Kidney glomerular epithelial cell (primary cell): ENCODE data around the gene NTN5.
"Not testable (repeated sequence)": the region's sequence is repeated elsewhere in the genome, so short reads cannot be mapped to it uniquely, and the experiment has no call there.

Experiments used
- DNase-seq: peaks from one replicate; lab custom pipeline; 2025; lab: John Stamatoyannopoulos, UW

Gene NTN5, protein sequence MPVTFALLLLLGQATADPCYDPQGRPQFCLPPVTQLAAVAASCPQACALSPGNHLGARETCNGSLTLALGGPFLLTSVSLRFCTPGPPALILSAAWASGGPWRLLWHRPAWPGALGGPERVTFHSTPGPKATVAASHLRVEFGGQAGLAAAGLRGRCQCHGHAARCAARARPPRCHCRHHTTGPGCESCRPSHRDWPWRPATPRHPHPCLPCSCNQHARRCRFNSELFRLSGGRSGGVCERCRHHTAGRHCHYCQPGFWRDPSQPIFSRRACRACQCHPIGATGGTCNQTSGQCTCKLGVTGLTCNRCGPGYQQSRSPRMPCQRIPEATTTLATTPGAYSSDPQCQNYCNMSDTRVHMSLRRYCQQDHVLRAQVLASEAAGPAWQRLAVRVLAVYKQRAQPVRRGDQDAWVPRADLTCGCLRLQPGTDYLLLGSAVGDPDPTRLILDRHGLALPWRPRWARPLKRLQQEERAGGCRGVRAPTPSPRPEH

DNA sequence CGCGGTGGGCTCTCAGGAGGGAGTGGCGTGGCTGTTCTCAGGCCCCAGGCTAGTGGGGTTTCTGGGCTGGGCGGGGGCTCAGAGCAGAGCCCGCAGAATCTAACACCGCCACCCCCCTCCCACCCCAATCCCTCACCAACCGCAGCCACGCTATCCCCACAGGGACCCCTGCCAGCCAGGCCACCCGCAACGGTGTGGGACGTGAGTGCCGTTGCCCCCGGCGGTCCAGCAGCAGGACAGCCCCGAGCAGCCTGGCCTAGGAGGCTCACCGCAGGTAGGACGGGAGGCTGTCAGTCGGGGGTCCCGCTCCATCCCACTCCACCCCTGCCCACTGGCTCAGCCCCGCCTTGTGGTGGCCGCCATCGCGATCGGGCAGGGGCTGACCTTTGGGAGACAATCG, at the start of gene NTN5:
TSS of gene NTN5 (minus strand) at position 24 of the 400 bp plus-strand sequence. CDS start 2,031 bp downstream, outside the sequence.
- DNase-seq = no peak

DNA sequence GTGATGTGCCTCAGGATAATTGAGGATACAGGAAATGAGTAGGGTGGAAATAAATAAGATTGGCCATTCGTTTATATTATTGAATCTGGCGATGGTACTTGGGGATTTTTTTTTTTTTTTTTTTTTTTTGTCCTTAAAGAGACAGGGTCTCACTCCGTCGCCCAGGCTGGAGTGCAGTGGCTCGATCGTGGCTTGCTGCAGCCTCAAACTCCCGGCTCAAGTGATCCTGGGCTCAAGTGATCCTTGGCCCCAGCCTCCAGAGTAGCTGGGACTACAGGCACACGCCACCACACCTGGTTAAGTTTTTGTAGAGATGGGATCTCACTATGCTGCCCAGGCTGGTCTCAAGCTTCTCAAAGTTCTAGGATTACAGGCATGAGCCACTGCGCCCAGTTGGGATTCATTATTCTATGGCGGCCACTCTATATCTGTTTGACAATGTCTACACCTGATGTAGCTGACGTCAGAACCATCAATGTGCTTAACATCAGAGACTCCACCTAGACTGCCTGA, 49.4 kb upstream of the NTN5 start:
- DNase-seq = no peak

DNA sequence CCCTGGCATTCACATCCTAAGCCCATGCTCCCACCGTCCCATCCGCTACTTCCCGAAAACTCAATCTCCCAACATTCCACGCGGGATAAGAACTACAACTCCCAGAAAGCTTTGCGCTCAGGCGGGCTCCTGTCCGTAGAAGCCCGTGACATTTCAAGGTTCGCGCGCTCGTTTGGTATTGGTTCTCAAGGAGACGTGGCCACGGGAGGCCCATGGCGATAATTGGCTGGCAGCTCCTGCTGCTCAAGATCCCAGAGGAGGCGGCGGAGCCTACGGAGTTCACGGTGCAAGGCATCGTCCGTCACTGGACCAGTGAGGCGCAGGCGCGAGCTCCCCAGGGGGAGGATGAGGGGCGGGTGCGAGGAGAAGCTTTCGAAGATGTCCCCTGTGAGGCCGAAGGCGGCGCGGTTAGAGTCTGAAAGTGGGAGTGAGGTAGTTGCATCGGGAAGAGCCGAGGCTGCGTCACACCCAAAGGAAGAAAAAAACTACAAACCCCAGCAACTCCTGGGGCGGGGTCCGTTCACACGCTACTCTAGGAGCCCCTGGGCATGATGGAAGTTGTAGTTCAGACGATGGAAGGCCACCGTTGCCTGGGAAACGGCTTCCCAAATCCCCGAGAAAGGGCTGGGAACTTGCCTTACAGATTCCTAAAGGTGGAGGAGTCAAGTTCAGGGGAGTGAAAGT, 47.9 kb upstream of the NTN5 start:
- peak; percentile 99 for DNase-seq

DNA sequence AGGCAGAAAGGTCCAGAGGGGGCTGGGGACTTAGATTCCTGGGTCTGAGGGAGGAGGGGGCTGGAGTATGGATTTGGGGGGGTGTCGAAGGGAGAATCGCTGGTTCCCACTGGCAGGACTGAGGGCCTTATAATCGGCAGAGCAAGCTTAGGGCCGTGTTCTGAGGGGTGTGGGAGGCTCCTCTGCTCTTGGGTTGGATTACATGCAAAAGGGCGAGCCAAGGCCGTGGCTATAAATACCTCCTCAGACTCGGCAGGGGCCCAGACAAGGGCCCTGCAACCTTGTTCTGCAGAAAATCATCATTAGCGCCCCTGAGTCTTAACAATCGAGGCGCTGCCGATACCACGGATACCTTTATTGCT, 47.4 kb upstream of the NTN5 start:
- no peak for DNase-seq

DNA sequence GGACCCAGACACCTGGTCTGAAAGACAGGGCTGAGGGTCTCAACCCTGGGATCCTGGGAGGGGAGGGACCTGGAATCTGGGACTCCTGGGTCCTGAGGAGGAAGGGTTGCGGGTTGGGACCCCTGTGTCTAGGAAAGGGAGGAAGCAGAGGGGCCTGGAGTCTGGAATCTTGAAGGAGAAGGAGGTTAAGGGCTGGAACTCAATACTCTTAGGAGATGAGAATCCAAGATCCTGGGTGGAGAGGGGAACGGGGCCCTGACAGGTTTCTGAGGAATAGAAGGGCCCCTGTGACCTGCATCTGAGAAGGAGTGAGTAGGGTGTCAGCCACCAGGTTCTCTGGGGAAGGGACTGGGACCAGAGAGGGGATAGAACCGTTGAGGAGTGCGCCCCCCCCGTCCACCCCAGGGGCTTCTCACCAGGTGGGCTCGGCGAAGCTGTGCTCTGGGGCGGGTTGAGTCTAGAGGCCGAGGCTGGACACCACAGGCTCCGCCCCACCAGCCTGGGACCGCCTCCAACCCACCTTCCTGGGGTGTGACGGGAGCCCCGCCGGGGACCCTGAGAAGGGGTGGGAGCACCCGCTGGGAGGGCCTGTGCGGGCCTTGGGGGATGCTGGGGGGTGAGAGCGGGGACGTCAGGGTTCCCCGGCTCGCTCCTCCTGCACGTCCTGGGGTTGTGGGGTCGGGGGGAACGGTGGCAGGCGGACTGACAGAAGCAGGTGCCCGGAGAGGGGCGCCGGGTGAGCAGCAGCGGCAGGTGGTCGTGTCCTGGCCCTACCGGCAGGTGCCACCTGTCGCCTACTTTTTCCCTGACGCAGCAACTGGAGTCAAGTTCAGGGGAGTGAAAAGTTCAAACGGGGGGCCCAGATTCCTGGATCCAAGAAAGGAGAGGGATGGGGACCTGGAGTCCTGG, 46.7 kb upstream of the NTN5 start, which contains the start of gene MAMSTR:
TSS of gene MAMSTR (minus strand) at position 463 of the 909 bp plus-strand sequence. CDS start 694 bp downstream, outside the sequence.
- no peak for DNase-seq

DNA sequence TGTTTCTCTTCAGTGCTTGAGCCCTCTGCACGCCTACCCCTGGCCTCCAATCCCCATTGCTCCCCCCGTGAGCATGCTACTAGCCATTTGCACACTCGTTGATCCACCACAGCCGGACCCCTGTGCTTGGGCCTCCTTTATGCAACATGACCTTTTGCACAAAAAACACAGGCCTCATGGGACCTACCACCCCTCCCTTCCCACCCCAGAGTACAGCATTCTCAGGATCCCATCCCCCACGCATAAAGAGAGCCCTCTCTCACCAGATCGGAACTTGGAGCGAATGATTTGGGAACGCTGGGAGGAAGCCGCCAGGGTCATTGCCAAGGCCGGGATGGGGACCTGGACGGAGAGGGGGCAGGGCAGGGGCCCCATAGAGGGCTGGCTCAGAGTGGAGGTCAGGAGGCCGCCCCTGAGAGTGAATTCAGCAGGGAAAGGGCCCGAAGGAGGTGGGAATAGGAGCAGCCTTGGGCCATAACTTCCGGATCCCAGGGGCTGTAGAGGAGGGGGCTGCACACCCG, 46.0 kb upstream of the NTN5 start:
- DNase-seq = no peak

DNA sequence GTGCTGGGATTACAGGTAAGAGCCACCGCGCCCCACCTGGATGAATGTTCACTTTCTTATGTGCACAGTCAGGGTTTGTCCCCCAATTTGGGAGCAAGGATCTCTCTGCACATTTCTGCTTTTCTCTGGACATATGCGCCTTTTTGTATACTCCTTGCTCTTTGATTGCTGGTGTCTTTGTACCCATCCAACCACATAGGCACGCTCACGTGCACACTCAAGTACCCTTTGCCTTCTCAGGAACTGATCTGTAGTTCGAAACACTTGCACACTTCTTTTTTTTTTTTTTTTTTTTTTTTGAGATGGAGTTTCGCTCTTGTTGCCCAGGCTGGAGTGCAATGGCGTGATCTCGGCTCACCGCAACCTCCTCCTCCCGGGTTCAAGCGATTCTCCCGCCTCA, 45.3 kb upstream of the NTN5 start:
- DNase-seq = not testable (repeated sequence)

DNA sequence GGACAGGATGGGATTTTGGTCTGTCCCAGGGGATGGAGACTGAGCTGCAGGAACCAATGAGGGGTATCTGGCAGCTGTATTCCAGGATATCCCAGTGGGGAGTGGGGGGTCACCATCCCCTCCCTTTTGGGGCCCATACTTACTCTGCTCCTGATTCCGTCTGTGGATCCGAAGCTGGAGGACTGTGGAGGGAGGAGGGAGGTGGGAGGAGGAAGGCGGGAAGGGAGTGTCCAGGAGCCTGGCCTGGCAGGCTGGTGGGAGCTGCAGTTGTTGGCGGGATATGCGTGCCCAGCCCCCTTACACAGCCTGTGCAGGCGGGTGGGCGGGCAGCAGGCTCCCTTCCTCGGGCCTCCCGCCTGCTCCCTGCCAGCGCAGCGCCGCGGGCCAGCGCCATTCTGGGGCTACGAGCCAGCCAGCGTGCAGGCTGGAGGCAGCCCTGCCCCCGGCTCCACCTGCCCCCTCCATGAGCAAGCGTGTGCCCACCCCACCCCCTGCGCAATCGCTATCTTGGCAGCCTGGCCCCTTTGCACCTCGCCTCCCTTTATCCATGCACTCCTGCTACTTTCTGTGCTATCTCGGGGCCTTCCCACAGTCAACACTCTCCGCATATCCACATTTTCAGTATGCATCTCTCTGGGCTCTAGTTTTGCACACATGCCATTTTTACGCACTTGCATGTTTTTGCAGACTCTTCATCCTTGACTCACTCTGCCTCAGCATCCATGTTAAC, 43.9 kb upstream of the NTN5 start:
- peak; percentile 9 for DNase-seq

DNA sequence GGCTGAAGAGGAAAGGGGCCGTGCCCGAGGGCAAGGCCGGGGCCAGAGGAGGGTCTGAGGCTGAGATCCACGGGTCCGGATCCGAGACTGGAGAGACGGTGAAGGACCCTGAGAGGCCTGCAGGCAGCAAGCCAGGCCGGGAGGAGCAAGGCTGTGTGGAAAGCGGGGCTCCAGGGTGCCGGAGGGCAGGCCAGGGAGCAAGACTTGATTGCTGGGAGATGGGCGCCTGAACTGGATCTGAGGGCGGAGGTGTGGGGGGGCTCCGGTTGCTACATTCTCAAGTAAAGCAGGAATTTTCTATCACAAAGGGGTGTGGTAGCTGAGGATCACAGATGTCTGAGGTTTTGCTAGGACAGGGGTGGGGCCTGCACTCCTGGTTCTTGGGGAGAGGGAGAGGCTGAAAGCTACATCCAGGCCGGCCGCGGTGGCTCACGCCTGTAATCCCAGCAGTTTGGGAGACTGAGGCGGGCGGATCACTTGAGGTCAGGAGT, 42.9 kb upstream of the NTN5 start:
- no peak for DNase-seq

DNA sequence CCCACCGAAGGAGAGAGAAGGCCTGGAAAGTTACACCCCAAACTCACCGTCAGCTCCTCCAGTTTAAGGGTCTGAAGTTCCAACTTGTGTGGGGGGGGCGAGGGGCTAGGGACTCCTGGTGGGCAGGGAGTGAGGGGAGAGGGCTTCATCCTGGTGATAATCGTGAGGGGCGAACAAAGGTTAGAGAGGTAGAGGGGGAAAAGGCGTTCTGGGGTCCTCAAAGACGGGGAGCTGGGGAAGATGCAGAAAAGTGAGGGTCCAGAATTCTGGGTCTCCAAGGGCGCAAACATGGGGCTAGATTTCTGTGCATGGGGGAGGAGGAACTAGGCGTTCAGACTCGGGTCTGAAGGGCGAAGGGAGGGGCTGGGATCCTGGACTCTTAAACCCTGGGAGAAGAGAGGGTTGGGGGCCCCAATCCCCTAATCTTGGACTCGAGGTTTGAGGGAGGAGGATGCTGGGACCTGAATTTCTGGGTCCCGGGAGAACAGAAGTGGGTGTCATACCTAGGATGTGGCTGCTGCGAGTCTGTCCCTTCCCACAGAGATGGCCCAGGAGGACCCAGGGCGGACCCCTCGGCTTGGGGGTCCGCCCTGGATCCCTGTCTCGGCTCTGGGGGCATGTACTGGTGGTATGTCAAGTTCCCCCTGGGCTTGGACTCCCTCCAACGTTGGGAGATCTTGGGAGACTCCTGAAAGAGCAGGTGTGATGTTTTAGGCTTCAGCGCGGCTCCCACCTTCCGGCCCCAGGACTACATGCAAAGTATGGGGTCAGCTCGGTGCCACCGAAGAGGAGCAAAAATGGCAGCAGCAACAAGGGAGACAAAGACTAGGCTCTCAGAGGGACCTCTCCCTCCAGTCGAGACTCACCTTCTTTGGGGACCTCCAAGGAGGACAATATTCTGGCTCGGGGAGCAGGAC, 42.2 kb upstream of the NTN5 start:
- no peak for DNase-seq

DNA sequence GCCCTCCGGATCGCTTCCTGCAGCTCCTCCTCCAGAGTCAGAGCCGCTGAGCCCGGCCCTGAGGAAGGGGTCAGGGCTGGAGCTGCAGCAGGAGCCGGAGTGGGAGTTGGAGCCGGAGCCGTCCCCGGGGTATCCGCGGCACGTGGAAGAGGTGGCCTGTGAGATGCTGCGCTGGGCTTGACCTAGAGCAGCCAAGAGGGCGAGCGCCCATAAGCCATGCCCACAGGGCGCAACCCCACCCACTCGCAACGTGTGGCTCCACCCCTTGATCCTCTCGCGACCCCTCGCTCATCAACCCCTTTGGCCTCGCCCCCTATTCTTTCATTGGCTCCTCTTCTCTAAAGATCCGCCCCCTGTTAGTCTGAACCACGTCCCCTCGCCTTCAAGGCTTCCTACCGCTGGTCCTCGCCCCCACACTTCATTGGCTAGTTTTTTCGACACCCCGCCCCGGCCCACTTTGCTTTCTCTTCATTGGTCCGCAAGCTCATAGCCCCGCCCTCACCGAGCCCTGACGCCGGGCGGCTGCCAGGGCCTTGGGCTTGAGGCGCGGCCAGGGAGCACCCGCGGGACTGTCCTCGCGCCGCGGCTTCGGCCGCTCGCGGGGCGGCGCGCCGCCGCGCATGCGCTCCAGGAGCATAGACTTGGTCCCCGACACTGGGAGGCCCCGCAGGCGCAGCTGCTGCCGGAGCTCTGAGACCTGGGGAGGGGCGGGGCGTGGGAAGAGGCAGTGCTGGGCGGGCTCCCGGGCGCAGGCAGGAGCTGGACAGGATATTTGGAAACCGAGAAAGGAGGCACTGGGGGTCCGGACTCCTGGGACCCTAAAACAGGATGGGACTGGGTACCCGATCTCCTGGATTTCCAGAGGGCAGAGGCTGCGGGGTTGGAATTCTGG, 41.3 kb upstream of the NTN5 start:
- peak; percentile 100 for DNase-seq

DNA sequence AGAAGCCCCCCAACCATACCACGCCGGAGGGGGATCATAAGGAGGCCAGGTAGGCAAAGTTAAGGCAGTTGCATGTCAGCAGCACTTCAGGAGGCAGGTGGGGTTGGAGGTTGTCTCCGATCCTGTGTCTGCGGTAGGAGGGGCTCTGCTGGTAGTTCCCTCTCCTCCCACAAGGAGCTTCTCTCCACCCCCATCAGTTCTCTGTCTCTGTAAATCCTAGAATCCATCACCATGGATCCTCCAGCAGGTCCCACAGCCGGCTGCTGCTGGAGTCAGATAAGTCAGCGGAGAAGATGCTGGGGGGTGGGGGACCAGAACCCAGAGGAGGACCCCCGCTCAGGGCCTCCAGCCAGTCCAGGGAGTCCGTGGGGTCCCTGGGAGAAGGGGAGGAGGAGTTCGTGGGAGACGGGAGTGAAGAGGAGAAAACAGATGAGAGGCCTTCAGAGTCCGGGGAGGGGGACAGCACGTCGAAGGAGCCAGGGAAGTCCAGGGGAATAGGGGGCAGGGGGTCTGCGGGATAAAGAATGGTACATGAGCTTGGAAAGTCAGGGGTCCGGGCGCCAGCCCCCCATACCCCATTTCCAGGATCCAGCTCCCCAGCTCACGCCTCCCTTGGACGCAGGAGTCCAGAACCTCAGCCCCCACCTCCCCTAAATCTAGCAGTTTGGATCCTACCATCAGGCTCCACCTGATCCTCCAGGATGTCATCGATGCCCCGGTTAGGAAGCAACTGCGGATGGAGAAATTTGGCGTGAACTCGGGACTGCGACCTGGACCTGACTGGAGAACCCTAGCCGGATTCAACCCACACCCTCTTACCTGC, 40.4 kb upstream of the NTN5 start:
- DNase-seq = peak; percentile 14

DNA sequence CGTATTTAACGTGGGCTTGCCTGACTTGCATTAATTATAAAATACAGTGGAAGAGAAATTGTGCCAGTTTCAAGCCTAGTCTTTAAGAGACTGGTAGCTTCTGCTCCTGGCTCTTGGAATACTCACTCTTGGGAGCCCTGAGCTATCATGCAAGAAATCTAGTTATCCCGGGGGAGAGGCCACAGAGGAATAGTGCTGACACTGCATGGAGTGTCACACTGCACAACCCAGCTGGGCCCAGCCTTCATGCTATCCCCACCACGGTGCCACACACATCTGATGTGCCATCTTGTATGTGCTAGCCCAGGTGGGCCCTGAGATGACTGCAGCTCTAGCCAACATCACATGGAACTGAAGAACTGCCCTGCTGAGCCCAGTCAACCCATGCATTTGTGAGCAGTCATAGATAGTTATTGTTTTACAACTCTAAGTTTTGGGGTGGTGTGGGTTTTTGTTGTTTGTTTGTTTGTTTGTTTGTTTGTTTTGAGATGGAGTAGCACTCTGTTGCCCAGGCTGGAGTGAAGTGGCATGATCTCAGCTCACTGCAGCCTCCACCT, 38.4 kb upstream of the NTN5 start:
- no peak for DNase-seq

DNA sequence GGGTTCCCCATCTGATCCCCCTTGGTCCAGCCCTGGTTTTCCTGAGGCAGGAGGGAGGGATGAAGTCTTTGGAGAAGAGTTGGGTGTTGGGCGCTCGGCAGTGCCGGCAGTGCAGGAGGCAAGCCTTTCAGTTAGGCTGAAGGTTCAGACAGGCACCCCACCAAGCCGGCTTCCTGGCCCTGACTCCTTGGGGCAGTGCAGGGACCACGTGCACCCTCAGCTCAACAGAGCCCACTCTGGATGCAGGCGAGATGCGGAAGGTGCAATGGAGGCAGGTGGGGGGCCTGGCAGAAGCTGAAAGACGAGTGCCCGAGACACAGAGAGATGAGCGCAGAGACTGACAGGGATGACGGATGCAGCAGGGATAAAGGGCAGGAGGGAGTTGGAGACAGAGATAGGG, 35.7 kb upstream of the NTN5 start:
- DNase-seq = no peak

DNA sequence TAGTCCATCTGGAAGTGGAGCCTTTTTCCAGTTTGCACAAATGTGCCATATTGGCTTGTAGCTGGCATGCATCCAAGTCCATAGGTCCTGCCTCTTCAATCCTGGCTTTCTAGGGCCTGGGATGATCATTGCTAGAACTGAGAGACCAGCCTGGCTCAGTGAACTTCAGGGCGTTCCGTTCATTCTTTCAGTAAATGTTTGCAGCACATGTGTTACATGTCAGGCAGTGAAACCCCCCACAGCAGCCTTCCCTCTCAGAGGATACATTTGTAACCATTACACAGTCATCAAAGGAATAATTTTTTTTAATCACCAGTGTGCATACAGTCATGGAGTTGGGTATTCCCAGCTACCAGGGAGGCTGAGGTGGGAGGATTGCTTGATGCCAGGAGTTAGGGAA, 32.6 kb upstream of the NTN5 start:
- no peak for DNase-seq

DNA sequence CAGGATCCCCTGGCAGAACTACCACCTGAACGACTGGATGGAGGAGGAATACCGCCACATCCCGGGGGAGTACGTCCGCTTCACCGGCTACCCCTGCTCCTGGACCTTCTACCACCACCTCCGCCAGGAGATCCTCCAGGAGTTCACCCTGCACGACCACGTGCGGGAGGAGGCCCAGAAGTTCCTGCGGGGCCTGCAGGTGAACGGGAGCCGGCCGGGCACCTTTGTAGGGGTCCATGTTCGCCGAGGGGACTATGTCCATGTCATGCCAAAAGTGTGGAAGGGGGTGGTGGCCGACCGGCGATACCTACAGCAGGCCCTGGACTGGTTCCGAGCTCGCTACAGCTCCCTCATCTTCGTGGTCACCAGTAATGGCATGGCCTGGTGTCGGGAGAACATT, 30.5 kb upstream of the NTN5 start:
- DNase-seq = no peak

DNA sequence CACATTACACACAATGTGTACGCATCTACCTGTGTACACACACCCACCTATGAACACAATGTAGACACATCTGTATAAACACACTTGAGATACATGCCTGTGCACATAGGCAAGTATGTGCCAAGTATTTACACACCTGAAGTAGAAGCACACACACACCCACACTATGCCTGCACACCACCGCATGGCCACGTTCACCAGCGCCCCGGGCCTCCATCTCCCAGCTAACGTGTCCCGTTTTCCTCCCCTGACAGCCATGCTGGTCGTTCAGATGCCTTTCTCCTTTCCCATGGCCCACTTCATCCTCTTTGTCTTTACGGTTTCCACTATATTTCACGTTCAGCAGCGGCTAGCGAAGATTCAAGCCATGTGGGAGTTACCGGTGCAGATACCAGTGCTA, 29.9 kb upstream of the NTN5 start:
- no peak for DNase-seq

DNA sequence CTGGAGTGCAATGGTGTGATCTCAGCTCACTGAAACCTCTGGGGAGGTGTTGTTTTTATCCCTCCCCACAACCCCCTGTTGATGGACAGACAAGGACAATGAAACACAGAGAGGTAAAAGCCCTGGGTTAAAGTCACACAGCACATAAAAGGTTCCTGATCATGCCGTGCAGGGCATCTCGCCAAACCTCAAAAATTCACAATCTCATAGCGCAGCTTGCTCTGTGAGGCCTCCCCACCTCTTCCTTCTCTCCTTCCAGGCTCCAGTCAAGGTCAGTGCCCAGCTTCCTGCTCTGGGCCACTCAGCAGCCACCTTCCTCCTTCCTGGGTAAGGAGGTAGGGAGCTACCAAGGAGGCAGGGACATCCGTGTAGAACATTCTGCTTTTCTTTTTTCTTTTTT, 25.2 kb upstream of the NTN5 start:
- DNase-seq = no peak
